GM19395 (cell line): ENCODE results near the gene CD151.

Source experiments
- ATAC-seq: cut with Tn5 transposase; IDR thresholded peaks from one replicate; pipeline ENCODE4 v1.9.1; 2021; ENCODE audit warnings: mild to moderate bottlenecking, moderate library complexity; ENCODE audit not compliant: unreplicated experiment

The CD151 gene

GRCh38 chr11:841981-842369 lies 9.2 kb downstream of the CD151 start:
- ATAC-seq, result peak; percentile 13

DNA sequence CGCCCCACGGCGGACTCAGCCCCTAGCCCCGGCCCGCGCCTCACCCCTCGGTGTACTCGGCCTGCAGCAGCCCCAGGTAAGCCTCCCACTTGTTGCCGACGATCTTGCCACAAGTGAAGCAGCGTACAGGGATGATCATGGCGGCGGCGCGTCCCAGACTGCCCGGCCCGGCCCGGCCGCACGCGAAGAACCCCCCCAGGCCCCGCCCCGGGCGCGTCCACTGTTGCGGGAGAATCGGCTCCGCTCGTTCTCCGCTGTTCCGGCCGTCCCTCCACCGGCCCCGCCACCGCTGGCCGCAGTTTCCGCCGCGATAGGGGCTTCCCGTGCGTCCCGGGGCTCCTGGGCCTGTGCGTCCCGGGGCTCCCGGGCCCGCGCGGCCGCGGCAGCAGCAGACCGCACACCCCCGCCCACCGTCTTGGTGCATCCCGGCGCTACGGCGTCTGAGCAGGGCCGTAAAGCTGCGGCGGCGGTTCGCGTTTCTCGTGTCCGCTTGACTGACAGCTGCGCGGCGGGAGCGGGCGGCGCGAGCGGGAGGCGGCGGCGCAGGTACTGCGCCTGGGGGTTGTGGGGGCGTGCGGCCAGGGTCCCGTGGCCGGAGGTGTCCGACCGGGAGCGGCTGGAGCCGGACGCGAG lies 9.7 kb downstream of the CD151 start, which contains the start of the genes POLR2L and TSPAN4:
POLR2L (minus strand) TSS at position 160 of the 633 bp plus-strand sequence; CDS start at position 139, 21 bp downstream.
TSPAN4 (plus strand) TSS at position 483 of the 633 bp plus-strand sequence. CDS start 7,453 bp downstream, outside the sequence.
- ATAC-seq, result peak; percentile 73

DNA sequence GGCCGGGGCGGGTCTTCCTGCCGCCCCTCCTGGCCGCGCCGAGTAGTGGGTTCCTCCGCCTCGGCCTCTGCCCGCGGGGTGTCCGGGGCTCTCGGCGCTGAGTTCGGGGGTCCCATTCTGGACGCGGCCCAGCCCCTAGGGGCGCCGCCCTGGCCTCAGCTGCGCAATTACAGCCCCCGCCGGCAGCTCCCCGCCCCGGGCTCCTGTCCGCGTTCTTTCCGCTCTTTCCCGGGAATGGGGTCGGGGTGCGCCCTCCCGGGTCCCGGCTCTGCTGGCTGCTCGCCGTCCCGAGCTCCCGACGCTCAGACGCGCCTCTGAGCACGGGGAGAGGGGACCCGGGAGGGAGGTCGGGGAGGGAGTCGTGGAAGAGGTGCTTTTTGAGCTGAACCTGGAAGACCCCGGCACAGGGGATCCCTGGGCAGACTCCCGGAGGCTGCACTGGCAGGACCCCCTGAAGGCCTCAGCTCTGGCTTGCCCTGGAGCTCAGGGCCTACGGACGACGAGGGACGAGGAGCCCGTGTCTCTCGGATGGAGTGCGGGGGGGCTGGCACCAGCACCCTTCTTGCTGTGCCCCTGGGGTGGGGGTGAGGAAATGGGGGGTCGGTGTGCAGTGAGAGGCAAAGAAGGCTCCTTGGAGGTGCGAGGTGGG lies 10.5 kb downstream of the CD151 start:
- ATAC-seq, result peak; percentile 4

DNA sequence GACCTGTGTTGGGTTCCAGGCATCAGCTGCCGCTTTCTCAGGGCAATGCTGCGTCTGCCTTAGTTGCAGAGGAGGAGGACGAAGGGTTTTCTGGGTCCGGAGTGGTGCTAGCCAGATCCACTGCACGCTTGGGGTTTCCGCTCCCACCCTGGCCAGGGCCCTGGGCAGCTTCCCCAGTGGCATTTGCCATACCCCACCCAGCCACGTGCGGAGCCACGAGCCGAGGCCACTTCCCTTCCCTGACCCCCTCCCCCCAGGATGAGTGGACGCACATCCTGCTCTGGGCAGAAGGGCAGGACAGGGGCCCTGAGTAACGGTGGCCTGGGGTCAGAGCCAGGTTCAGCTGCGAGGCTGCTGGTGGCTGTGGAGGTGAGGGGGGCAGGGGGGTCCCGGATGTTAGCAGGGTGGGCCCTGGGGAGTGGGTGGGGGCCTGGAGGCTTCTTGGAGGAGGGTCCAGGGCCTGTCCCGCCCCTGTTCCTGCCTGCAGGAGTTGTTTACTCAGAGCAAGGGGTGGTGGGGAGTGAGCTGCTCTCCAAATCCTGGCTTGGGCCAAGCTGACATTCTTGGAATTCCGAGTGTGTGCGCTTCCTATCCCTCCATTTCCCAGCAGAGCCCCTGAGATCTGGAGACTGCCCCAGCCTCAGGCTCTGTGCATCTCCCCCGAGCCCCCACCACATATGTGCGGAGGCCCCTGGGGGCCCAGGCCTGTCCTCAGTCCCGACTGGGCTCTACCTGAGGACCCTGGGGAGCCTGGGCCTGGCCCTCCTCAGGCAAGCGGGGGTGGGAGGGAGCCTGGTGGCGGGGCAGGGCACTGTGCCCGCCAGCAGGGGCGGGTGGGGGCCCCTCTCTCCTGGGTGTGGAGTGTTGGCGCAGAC lies 11.3 kb downstream of the CD151 start:
- ATAC-seq, result no peak

GRCh38 chr11:844693-845644 lies 12.2 kb downstream of the CD151 start:
- no peak for ATAC-seq

DNA sequence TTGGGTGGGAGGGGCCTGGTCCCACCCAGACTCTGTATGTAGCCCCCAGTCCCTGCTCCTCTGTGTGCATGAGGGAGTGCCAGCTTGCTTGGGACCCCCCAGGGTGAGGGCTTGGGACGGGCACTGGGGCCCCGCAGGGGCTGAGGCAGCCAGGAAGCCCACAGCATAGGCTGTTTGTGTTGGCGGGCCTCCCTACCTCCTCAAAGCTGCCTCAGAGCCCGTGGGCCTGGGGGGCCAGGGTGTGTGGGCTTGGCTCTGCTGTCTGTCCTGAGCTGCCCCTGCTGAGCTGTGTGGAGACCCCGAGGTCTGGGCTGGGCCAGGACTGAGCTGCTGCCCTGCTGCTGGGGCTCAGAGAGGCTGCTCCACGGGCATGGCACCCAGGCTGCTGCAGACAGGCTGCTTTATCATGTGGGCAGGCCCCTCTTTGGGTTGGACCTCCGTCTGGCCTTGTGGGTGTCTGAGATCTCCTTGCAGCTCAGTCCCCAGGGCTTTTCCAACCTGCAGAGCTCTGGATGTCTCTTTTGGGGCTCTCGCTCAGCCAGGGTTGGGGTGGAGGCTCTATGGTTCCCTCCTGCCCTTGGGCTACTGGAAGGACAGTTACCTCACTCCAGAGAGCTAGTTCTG lies 13.2 kb downstream of the CD151 start:
- no peak for ATAC-seq

DNA sequence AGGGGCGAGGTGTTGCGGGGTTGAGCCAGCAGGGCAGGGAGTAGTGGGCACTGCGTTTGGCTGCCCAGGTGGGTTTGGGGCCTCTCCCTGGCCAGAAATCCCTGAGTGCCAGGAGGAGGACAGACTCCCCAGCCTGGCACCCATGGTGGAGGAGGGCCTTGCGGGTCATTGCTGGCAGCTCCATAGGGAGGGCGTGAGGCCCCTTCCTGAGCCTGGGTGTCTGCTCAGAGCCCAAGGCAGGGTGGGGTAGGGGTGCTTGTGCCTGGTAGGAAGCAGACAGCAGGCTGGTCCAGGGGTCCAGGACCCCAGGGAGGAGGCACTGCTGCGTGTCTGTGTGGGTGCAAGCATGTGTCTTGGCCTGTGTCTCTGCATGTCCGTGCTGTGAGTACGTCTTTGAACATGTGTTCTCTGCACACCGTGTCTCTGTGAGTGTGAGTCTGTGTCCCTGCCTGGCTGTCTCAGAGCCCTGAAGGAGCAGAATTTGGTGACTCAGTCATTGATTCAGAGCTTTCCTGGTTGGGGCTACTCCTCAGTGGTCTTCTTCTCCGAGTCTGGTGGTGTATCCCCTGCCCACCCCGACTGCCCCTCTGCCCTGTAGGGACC lies 13.8 kb downstream of the CD151 start:
- no peak for ATAC-seq

DNA sequence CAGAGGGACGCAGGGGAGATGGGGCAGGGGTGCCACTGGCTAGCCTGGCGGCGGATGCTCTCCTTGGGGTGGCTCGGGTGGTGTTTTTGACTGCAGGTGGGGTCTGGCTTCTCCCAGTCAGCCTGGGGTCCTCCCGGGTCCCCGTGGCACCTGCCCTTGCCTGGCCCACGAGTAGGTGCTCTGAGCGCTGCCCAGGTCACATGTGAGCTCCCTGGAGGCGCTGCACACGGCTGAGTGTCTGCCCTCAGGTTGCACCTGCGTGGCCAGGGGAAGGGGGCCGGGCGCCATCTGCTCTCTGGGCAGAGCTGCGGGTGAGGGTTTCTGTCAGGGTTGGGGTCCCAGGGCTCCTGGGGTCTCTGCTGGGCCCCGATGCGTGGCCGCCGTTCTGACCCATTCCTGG lies 15.1 kb downstream of the CD151 start:
- no peak for ATAC-seq

GRCh38 chr11:848380-848931 lies 15.7 kb downstream of the CD151 start:
- no peak for ATAC-seq

DNA sequence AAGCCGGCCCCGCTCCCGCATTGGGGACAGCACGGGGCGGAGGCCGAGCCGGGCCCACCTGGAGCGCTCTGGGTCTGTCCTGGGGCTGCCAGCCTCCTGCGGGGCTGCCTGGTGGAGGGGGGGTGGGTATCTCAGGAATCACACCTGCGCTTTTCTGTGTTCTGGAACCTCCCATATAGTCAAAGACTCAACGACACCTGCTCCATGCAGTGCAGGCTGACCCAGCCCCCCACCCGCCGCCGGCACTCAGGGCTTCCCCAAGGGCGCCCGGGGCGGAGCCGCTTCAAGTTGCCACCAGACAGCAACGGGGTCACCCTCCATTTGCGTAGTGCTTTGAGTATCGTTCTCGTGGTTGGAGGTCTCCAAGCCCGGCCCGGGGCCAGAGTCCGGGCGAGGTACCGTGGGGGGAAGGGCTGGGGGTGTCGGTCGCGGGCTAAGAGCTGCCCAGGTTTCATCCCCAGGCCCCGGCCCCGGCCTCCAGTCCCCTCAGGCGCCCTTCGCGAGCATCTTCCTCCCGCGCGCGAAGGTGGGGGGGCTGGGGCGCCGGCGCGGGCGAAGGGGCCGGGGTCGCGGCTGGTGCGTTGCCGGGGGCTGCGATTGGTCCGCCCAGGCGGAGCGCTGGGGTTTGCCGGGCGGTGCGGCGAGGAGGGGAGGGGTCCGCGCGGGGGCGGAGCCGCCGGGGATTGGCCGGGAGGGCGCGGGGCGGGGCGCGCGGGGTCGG lies 16.5 kb downstream of the CD151 start:
- ATAC-seq, result no peak

- no peak for ATAC-seq
Measured at GRCh38 chr11:849951-850774, 17.4 kb downstream of the CD151 start.

- no peak for ATAC-seq
Measured at GRCh38 chr11:850775-851763, 18.3 kb downstream of the CD151 start.

DNA sequence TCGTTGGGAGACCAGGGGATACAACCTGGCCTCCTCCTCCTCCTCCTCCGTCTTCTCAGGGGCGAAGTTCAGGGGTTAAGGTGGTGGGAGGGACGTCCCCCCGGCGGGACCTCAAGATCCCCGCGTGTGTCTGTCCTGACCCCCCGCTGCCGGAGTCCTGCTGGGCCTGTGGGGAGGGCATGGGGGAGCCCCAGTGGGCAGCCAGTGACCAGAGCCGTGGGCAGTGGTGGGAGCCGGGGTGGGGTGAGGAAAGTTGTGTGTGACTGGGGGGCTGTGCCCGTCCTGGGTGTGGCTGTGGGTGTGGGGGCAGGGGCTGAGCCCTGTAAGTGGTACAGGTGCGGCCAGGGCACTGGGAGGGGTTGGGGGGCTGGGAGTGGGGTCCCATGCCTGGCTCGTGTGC lies 20.0 kb downstream of the CD151 start:
- no peak for ATAC-seq

DNA sequence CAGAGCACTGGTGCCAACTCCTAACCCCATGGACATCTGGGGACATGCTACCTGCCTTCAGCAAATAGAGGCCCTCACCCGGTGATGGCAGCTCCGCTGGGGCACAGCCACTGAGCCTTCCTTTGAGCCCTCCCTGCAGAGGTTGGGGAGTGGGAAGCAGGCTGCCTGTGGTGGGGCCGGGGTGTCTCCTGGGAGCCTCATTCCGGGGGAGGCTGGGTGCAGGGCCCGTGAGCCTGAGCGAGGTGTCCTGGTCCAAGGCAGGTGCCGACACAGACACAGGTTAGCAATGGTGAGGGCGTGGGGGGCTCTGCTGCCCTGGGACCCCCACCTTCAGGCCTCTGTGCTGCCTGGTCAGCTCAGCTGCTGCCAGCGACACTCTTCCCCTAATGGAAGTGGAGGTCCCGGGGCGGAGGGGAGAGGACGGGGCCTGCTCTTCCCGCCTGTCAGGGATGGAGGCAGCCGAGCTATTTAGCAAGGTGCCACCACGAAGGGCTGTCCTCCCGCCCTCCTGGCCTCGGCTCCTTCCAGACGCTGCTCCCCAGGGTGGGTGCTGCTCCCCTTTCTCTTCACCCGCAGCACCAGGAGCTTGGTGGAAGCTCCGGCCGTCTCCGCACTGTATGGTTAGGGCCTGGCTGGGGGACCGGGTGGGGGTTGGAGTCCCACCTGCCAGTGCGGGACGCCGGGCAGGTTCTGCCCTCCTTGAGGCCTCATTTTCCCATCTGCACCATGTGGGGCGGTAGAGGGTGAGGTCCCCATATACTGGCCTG lies 21.1 kb downstream of the CD151 start:
- no peak for ATAC-seq

DNA sequence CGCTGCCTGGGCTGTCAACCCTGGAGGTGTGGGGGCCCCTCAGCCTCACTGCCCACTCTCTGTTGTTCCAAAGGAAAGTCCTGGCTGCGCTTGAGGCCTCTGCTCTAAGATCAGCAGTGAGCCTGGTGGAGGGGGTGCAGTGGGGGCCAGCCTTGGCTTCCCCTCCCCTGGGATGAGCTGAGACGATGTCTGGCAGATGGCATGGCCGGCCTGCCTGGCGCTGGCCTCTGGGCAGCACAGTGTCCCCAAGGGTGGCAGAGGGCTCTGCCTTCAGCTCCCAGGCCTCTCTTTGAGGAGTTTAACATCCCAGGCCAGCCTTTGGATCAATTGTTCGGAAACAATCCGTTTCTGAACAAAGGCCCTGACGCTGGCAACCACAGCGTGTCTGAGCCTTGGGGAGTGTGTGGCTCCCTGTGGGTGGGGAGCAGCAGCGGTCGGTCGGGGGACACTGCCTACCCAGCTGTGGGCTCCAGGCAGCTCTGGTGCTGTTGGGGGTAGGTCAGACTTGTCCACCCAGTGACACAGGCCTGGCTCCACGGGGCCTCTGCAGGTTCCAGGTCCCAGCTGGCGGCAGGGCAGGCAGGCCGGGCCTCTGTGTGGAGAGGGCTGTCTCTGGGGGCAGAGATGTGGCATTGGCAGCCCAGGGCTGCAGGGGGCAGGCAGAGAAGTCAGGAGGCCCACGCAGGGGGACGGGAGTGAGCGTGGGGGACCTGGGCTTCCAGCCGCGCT lies 22.0 kb downstream of the CD151 start:
- ATAC-seq, result no peak
